ENCODE data around the gene OSBPL3.

Gene OSBPL3

DNA sequence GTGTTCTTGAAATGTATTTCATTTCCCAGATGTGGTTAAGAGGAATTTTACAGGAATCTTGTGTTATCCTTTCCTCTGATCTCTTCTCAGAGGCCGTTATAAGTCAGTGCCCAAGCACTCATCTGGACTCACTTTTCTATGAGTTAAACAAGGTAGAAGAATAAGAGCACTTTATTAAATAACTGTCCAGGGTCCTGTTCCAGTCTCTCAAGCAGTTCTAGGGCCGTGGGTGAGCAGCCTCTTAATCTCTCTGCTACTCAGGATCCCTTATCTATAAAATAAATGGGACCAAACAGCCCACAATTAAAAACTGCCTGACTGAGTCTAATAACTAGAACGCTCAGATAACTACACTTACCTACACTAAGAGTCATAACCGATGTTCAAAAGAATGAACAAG is 111.2 kb downstream of the OSBPL3 start:
- no peak overlapping the region for H3K4me3 ChIP-seq (ENCODE audit: low read depth, low read length)

DNA sequence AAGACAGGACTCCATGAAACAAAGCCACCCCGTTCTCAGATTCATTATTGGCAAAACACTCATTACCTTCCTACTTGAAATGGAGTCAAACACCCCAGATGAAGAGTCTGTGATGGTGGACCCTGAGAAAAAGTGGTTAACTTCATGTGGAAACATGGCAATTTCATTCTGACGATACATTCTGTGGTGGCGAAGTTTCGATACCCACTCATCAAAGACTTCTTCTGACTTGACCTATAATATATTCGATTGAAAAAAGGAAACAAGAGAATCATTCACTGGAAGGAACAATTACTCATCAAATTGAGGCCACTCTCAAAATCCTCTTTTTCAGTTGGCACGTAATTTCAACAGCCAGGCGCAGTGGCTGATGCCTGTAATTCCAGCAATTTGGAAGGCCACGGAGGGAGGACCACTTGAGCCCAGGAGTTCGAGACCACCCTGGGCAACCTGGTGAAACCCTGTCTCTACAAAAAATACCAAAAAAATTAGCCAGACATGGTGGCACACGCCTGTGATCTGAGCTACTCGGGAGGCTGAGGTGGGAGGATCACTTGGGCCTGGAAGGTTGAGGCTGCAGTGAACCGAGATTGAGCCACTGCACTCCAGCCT is 113.9 kb downstream of the OSBPL3 start:
- no peak overlapping the region for H3K4me3 ChIP-seq (ENCODE audit: low read depth, low read length)

DNA sequence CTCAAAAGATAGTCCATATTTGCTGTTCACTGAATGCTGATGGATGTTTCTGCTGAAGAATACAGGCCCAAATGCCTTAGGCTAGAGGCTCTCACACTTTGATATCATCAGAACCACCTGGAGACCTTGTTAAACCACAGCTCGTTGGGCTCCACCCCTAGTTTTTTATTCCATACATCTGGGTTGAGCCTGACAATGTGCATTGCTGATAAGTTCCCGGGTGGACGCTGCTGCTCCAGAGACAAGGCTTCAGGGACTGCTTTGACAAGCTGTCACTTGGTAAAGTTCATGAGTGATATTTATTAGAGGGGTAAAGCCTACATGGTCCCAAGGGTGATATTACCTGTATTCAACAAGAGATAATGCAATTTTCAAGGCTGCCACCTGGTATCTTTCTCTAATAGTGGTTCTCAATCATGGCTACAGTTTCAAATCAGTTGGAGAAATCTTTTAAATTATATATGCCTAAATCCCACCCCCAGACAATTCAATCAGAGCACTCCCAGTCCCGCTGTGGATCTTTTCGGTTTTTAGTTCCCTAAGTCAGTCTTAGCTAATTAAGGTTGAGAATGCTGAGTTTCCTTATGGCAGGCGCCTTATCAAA is 115.7 kb downstream of the OSBPL3 start:
- H3K4me3 ChIP-seq (ENCODE audit: low read depth, low read length): no peak overlapping the region

DNA sequence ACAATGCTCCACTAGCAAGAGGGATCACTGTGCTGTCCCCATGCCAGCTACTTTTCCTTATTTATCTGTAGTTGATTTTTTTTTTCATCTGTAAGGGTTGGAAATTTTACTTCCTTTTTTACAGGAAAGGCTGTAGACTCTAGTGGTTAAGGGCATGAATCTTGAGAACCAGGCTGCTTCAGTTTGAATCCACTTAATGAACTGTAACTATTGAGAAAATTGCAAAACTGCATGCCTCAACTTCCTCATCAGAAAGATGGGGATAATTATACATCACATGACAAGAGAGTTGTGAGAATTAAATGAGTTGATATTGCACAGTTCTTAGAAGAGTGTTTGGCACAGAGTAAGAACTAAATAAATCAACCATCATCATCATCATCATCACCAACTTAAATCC is 116.4 kb downstream of the OSBPL3 start:
- H3K4me3 ChIP-seq (ENCODE audit: low read depth, low read length): no peak overlapping the region

DNA sequence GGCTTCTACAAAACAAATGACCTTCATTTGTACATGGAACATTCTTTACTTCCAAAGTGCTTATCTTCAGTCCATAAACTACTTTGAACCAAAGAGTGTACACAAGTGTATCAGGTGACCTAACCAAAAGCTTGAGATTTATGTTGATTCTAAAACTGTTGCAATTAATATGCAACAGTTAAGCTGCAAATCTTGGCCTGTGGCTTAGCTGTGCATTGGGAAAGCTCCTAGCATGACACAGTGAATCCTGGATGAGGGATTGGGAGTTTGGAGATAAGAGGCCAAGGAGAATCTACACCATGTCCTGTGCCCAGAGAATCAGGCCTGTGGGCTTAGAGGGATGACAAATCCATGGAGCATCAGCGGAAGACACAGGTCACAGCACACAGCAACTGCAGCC is 117.5 kb downstream of the OSBPL3 start:
- H3K4me3 ChIP-seq (ENCODE audit: low read depth, low read length): no peak overlapping the region

DNA sequence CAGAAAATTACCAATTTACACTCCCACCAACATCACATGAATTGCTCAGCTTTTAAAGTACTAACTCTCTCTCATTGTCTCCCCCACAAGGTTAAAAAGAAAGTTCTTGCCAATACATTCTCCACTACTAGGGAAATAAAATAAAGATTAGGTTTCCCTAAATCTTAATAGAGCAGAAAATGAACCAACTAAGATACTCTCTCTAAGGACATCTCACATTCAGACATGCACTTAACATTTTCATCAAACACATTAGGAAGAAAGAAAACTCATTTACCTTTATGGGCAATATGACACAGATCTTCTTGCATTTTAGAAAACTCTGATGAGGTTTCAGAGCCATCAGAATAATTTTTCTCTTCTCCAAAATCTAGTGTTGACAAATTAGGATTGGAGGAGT is 118.6 kb downstream of the OSBPL3 start:
- H3K4me3 ChIP-seq (ENCODE audit: low read depth, low read length): no peak overlapping the region

DNA sequence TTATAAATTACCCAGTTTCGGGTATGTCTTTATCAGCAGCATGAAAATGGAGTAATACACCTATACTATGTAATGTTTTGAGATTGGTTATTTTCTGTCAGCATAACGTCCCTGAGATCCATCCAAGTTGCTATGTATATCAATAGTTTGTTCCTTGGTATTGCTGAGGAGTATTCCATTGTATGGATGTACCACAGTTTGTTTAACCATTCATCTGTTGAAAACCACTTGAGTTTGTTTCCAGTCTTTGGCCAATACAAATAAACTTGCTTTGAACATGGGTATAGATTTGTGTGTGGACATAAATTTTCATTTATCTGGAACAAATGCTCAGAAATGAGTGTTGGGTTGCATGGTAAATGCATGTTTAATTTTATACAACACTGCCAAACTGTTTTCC is 119.4 kb downstream of the OSBPL3 start:
- no peak overlapping the region for H3K4me3 ChIP-seq (ENCODE audit: low read depth, low read length)

DNA sequence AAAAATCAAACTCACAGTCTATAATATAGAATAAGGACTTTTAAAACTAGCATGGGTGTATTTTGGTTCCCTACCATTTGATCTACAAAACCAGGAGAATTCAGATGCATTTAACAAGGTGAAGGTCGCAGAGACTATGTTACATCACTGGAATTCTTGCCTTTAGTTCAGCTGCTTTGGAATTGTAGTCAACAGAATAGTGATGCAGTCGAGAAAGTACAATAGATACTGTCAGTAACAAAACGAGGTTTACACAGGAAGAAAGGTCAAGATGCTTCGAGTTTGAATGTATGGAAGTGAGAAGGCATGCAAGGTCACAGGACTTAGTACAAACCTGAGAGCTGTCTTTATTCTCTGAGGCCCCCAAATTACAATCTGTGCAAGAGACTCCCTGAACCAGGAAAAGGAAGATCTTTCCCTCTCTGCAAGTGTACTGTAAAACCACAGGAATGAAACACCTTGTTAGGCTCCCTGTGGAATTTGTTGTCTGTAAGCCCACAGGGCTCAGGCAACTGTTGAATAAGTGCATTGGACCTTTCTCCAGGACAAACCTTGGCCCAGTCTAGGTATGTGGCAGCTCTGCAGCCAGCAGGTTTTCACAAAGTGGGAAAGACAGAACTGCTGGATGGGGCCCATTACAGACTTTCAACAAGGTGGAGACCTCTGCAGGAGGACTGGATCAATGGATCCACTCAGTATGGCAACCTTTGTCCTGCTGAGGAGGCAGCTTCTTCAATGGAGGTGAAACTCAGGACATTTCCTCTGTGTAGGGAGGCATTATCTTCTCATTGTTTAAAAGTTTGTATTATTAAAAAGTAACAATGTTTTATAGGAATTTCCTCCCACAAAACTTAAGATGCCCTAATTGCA is 121.6 kb downstream of the OSBPL3 start:
- H3K4me3 ChIP-seq (ENCODE audit: low read depth, low read length): no peak overlapping the region

DNA sequence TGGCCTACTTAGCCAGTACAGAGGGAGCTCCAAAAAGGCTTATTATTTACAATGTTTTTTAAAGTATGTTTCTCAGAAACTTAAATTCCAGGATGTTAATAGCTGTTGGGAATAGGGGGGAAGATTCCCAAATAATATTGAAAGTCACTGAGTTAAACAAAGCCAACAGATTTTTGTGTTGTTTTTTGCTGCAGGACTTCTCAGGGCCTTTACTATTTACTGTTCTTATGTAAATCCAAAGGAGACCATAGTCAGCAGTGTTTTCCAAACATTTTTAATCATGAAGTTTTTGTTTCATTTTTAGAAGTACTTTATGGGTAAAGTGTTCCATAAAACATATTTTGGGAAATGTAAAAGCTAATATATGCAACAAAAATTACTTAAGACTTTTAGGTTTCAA is 122.4 kb downstream of the OSBPL3 start:
- no peak overlapping the region for H3K4me3 ChIP-seq (ENCODE audit: low read depth, low read length)

DNA sequence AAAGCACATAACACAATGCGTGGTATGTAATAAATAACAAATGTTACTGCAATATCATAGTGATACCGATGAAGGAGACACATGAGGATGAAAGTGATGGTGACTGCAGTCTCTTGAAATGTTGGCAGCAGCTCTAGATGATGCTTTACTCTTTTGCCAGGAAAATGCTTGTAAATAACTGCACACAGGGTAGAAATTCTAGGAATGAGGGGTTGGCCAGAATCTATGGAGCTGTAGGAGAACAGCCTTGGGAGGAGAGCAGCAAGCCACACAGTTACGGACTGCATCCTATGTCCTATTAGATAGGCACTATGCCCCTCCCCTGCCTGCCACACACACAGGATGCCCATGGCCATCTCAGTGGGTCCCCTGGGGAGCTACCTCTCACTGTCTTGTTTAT is 125.1 kb downstream of the OSBPL3 start:
- H3K4me3 ChIP-seq (ENCODE audit: low read depth, low read length): no peak overlapping the region

DNA sequence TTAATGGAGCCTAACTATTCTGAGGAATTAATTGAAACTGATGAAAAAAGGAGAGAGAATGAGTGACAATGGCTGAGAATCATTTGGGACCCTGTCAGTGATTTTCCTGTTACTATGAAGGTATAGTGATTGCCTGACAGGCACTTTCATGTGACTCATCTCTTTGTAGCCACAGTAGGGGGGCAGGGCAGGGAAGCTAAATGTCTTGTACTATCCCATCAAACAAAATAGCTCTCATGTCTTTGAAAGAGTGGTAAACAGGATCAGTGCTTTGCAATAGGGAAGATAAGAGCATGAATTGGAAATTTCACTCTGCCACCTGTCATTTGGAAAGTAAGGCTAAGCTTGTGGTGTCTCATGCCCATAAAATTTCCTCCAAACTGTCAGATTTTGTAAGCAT is 128.2 kb downstream of the OSBPL3 start:
- no peak overlapping the region for H3K4me3 ChIP-seq (ENCODE audit: low read depth, low read length)

DNA sequence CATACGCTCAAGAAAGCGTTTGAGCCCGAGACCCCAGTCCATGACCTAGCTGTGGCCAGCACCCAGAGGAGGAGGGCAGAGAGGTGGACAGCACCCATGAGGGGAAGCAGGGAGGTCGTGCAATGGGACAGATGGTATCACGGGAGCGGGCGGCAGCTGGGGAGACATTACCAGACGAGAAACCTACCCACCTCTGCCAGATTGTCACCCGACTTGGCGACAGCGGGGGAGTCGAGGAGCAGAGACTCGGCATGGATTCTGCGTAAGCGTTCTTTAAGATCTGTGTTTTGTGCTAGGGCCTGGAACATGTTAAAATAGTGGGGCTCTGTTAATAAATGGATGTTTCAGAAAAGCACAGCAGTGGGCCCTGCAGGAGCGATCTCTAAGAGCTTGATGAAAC is 131.1 kb downstream of the OSBPL3 start:
- no peak overlapping the region for H3K4me3 ChIP-seq (ENCODE audit: low read depth, low read length)

DNA sequence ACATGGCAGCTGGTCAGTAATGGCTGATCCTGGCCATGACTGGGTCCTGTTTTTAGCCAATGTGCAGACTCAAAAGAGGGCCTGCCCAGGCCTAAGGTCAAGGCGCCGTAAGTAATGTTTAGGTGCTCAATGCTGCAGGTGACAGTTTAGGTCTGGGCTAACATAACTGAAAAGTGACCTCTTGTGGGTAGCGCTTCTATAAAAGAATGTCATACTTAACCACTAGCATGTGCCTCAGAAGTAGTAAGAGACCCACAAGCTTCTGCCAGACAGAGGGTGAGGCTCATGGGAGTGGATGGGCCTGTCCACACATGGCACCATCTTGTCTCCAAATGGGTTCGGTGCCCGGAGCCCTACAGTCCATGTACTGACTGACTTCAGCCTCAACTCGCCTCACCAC is 132.2 kb downstream of the OSBPL3 start:
- H3K4me3 ChIP-seq (ENCODE audit: low read depth, low read length): no peak overlapping the region

DNA sequence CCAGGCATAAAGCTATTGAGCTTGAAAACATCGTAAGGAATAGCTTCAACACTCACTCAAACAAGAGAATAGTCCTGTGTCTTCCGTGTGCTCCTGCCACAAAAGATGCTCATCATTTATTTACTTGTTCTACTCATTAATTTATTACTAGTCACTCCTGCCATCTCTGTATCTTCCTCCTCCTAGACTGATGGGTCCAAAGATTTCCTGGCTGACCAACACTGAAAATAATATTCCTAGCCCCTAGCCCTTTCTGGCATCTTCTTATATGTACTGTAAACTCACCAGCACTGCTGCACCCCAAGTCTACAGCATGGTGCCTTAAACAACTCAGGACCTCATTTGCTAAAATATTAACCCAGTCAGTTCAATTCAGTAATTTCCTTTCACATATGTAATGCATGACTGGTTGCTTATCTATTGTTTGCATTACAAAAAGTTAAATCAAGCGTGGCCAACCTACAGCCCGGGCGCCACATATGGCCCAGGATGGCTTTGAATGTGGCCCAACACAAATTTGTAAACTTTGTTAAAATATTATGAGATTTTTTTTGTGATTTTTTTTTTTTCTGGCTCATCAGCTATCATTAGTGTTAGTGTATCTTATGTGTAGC is 136.1 kb downstream of the OSBPL3 start:
- no peak overlapping the region for H3K4me3 ChIP-seq (ENCODE audit: low read depth, low read length)

DNA sequence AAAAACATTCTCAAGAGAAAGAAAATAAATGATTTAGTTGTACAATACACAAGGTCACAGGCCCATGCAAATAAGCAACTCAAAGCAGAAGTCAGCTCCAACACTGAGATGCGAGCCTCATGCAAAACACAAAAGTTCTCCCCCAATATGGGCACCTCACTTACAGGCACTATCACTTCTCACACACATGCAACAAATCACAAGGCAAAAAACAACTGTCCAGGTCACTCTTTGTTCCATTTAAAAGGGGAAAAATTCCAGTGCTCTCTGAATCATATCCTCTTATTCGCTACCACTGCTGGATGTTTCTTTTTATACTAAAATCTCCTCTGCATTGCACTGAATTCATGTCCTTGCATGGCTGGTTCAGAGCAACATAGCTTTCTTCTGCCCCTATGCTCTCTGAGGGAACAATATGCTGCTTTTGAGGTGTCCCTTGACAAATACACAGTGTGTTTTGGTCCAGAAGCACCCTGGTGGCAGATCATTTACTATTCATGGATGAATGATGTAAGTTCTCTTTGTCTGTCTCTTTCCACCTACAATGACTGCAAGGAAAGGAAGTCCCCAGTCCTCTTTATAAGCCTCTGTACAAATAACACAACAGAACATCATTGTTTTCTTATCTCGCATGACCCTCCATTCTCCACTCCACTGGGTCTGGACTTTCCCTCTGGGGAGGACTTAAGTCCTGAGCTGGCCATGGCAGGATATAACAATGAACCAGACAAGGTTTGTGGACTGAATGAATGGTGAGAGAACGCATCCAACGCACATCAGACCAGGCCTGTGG is 137.3 kb downstream of the OSBPL3 start:
- no peak overlapping the region for H3K4me3 ChIP-seq (ENCODE audit: low read depth, low read length)

DNA sequence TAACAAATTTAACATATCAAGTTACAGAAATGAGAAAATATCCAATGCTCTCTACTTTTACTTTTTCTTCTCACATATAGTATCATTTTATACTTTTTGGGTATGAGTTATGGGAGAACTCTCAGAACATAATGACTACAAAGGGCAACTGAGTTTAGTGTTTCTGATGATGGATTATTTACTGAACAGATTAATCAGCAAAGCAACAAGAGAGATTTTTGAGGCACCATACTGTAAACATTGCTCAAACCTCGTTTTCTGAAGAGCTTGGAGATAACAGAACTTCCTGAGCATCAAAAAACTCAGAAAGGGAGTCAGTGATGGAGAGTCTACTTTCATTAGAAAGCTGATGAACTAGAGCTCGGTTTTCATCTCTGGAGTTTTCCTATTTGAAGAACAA is 137.9 kb downstream of the OSBPL3 start:
- H3K4me3 ChIP-seq (ENCODE audit: low read depth, low read length): no peak overlapping the region

DNA sequence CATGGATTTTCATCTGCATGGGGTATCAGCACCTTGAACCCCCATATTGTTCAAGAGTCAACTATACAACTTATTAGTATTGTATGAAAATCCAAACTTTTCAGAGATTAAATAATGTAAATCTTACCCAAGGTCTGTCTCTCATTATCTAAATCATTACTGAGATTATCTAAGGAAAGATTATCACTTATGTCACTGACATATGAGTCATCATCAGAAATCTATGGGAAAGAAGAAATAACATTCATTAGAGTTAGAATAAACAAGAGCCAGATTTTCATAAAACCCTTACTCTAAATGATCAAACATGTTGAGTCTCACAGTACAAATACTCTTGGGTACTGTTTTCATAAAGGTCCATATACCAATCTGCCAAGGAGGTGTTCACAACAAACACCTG is 139.4 kb downstream of the OSBPL3 start:
- H3K4me3 ChIP-seq (ENCODE audit: low read depth, low read length): no peak overlapping the region

DNA sequence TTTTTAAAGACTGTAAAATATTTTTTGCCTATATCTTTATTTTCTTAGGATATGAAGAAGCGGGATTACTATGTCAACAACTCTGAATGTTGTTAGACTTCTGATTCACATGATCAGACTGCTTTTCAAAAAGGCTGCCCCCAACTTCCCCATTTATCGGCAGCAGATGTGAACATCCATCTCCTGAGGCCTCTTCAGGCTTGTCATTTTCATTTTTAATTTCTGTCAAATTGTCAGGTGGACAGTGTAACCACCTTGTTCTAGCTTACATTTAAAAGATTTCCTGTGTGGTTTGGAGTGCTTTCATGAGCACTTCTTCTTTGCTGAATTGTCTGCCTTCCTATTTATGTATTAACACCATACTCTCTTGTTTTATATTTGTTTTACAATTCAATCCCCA is 143.9 kb downstream of the OSBPL3 start:
- H3K4me3 ChIP-seq (ENCODE audit: low read depth, low read length): no peak overlapping the region

DNA sequence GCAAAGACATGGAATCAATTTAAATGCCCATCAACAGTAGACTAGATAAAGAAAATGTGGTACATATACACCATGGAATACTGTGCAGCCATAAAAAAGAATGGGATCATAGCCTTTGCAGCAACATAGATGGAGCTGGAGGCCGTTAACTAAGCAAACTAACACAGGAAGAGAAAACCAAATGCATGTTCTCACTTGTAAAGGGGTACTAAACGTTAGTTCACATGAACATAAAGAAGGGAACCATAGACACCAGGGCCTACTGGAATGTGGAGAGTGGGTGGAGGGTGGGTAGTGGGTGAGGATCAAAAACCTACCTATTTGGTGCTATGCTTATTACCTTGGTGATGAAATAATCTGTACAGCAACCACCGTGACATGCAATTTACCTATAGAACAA is 144.3 kb downstream of the OSBPL3 start:
- no peak overlapping the region for H3K4me3 ChIP-seq (ENCODE audit: low read depth, low read length)

DNA sequence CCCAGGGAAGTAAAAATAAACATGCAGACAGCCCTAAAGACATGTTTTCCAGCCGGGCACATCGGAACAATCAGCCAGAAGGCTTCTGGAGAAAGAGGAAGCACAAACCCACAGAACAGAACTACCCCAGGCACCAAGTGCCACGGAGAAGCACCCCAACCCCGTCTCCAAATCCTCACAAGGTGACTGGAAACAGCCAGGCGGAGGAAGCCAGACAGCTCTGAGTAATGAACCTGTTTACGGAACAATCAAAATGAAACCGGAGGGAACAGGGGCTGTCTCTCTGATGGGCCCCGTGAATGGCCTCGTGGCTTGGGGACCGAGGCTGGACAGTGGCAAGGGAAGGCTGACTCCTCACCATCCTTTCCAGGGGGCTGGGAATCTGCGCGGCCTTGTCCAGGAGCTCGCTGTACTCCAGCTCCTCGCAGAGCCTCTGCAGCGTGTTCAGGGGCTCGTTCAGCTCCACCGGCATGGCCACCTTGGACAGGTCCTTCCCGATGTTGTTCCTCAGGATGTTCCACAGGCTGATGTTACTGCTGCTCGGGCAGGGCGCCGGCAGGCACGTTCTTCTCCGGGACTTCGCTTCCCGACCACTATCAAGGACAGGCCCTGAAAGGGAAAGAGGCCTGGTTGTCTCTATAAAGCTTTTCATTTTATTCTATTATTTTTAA is 145.7 kb downstream of the OSBPL3 start:
- no peak overlapping the region for H3K4me3 ChIP-seq (ENCODE audit: low read depth, low read length)

DNA sequence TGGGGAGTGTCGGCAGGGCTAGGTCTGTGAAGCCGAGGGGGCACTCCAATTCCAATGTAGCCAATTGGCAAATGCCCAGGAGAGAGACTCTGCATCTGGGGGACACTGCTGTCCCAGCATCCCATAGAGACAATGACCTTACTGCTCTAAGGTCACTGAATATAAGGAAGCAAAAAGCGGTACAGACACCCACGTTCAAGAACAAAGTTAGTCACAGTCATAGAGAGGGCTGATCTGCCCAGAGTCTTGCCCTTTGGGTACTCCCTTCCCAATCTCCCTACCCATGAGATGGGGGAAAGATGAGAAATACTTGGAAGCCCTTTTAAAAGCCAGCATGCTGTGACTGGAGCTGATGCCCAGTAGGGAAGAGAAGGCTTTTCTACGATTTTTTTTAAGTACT is 146.4 kb downstream of the OSBPL3 start:
- no peak overlapping the region for H3K4me3 ChIP-seq (ENCODE audit: low read depth, low read length)

All from iPS-11a (cell line).